Sigmoid colon (tissue), 4 donors: ENCODE results near the gene RPLP2.

ENCODE experiments used
- CTCF ChIP-seq, 4 experiments: fragments of 450-650 bp in 3 of 4; fragments of 200-600 bp in 1 of 4; IDR thresholded peaks; one replicate each; pipeline ENCODE4 v1.5.1; 2016 to 2019; ENCODE audit warnings: antibody characterized with exemption in 4 of 4, mild to moderate bottlenecking in 3 of 4, moderate library complexity in 2 of 4
- EP300 ChIP-seq, 4 donors: sonication (generic); formaldehyde crosslinking; IDR thresholded peaks; one replicate each; pipeline ENCODE4 v1.6.1; 2017; ENCODE audit warnings: antibody characterized with exemption in 4 of 4

GRCh38 chr11:795634-796564 is 13.9 kb upstream of the RPLP2 start:
- TF ChIP-seq CTCF (IDR thresholded peaks at IDR 0.05) (no peak), EP300 (IDR thresholded peaks at IDR 0.05) (no peak)
